HG03095 (cell line): ENCODE results near the gene B4GALNT4.
"Not testable (repeated sequence)": the region's sequence is repeated elsewhere in the genome, so short reads cannot be mapped to it uniquely, and the experiment has no call there.

Experiments
- ATAC-seq: cut with Tn5 transposase; IDR thresholded peaks from one replicate; pipeline ENCODE4 v1.9.1; 2021; ENCODE audit warnings: moderate library complexity; ENCODE audit not compliant: unreplicated experiment

The B4GALNT4 gene

GRCh38 chr11:405954-406795, 36.9 kb downstream of the B4GALNT4 start:
- ATAC-seq = no peak

GRCh38 chr11:406796-407650, 37.7 kb downstream of the B4GALNT4 start:
- peak; percentile 61 for ATAC-seq

GRCh38 chr11:407651-408123, 38.4 kb downstream of the B4GALNT4 start:
- ATAC-seq = no peak

GRCh38 chr11:408154-409007, 39.1 kb downstream of the B4GALNT4 start:
- no peak for ATAC-seq

- ATAC-seq = no peak
Observed at GRCh38 chr11:409008-409599, 39.8 kb downstream of the B4GALNT4 start.

- no peak for ATAC-seq
Observed at GRCh38 chr11:409600-410483, 40.5 kb downstream of the B4GALNT4 start.

GRCh38 chr11:410711-411110, 41.4 kb downstream of the B4GALNT4 start:
- not testable (repeated sequence) for ATAC-seq

GRCh38 chr11:411520-411919, 42.2 kb downstream of the B4GALNT4 start:
- not testable (repeated sequence) for ATAC-seq

- no peak for ATAC-seq
Observed at GRCh38 chr11:412641-413119, 43.4 kb downstream of the B4GALNT4 start.

GRCh38 chr11:413120-414081, 44.1 kb downstream of the B4GALNT4 start:
- no peak for ATAC-seq

GRCh38 chr11:414318-414857, 45.1 kb downstream of the B4GALNT4 start:
- no peak for ATAC-seq

GRCh38 chr11:415640-416041, 46.3 kb downstream of the B4GALNT4 start:
- no peak for ATAC-seq

GRCh38 chr11:416051-416756, 46.9 kb downstream of the B4GALNT4 start:
- no peak for ATAC-seq

GRCh38 chr11:416757-417621, 47.7 kb downstream of the B4GALNT4 start:
- no peak for ATAC-seq

GRCh38 chr11:417652-418342, 48.5 kb downstream of the B4GALNT4 start:
- ATAC-seq = no peak
